A673 (cell line): Measurements from ENCODE around the gene SOX6. TPM values are rescaled to one million over a fixed set of nuclear protein-coding genes. Genes with fewer than 3 reads are reported as not detected.

Experiments
- BruUV-seq: library from RNA; stranded (reverse); fragments of 400-500 nt; replicated peaks from 2 replicates; lab custom pipeline; 2021; lab: Mats Ljungman, UMichigan
- CTCF ChIA-PET: fragments of 300-600 bp; sonication (Branson Sonifier 250); formaldehyde crosslinking; loops from one replicate; lab custom pipeline; 2022; ENCODE audit warnings: antibody characterized with exemption; lab: Charles Lee
- POLR2A ChIA-PET: fragments of 300-600 bp; sonication (Branson Sonifier 250); formaldehyde crosslinking; loops from one replicate; lab custom pipeline; 2022; ENCODE audit warnings: antibody characterized with exemption; ENCODE audit not compliant: low non-redundant PET; lab: Charles Lee
- DNase-seq: peaks from one replicate; pipeline ENCODE4 v3.0.0-alpha.2; 2015; ENCODE audit warnings: low spot score
- H3K27ac ChIP-seq: fragments of 200-600 bp; sonication (generic); 2 replicates; pipeline ENCODE4 v1.5.1; 2016; ENCODE audit warnings: mixed run types, low read depth, mild to moderate bottlenecking, mixed read lengths, antibody characterized with exemption, low read length; ENCODE audit not compliant: poor library complexity, severe bottlenecking
- H3K27me3 ChIP-seq: fragments of 200-600 bp; sonication (generic); replicated peaks from 2 replicates; pipeline ENCODE4 v1.6.1; 2017; ENCODE audit warnings: mixed run types, low read depth, mild to moderate bottlenecking, mixed read lengths, antibody characterized with exemption, low read length; ENCODE audit not compliant: insufficient read depth, poor library complexity
- H3K36me3 ChIP-seq: fragments of 200-600 bp; sonication (generic); 2 replicates; pipeline ENCODE4 v1.6.1; 2016; ENCODE audit warnings: mixed run types, mild to moderate bottlenecking, mixed read lengths, antibody characterized with exemption, low read length; ENCODE audit not compliant: insufficient read depth, poor library complexity, severe bottlenecking
- H3K4me1 ChIP-seq: fragments of 200-600 bp; sonication (generic); 2 replicates; pipeline ENCODE4 v1.6.1; 2017; ENCODE audit warnings: mixed run types, mild to moderate bottlenecking, mixed read lengths, antibody characterized with exemption, low read length; ENCODE audit not compliant: insufficient read depth, poor library complexity, severe bottlenecking
- H3K4me3 ChIP-seq: fragments of 200-600 bp; sonication (generic); 2 replicates; pipeline ENCODE4 v1.5.1; 2016; ENCODE audit warnings: low read depth, mixed run types, mild to moderate bottlenecking, mixed read lengths, low read length; ENCODE audit not compliant: poor library complexity, severe bottlenecking
- H3K9me3 ChIP-seq: fragments of 200-600 bp; sonication (generic); 2 replicates; pipeline ENCODE4 v1.6.1; 2016; ENCODE audit warnings: mixed run types, low read depth, mild to moderate bottlenecking, mixed read lengths, antibody characterized with exemption, low read length; ENCODE audit not compliant: poor library complexity, severe bottlenecking
- CTCF ChIP-seq: fragments of 300-800, 200-600 bp; sonication (generic); conservative IDR thresholded peaks from 2 replicates; pipeline ENCODE4 v1.5.1; 2017; ENCODE audit warnings: low read depth, mild to moderate bottlenecking, antibody characterized with exemption, low read length, moderate library complexity, mixed read lengths
- EZH2 ChIP-seq: fragments of 200-600 bp; sonication (generic); IDR thresholded peaks from 2 replicates; pipeline ENCODE4 v1.6.1; 2017; ENCODE audit warnings: borderline replicate concordance, low read depth, mild to moderate bottlenecking, mixed read lengths, antibody characterized with exemption, low read length; ENCODE audit not compliant: poor library complexity, severe bottlenecking
- intact Hi-C: fragments of 100-400 bp; cut with micrococcal nuclease; formaldehyde crosslinking; loops from one replicate; pipeline ENCODE4 v1.10.0; 2022; ENCODE audit not compliant: unreplicated experiment
- total RNA-seq: library from RNA; stranded (reverse); gene quantifications from 2 replicates; pipeline ENCODE4 v1.2.3, GENCODE V29; 2021

The SOX6 gene
- total RNA-seq, 1 experiment from 2014 or later = 27.5 TPM

- Histone ChIP-seq H3K36me3 (no peaks in the 10 kb centered on the region), H3K4me1 (no peaks in the 10 kb centered on the region), H3K9me3 (peaks cover 8% of the 10 kb centered on the region), H3K27me3 (no peaks in the 10 kb centered on the region), H3K4me3 (no peak overlapping the region), H3K27ac (no peak overlapping the region)
- TF ChIP-seq CTCF (no peak), EZH2 (no peak)
- CTCF ChIA-PET = no interaction called here
- POLR2A ChIA-PET = no interaction called here
- intact Hi-C loops = no loop called here
- no peak for DNase-seq
- BruUV-seq = no TSS peak
Measured at GRCh38 chr11:16261836-16262644, 94.3 kb downstream of the SOX6 start.

- ChIA-PET CTCF (no interaction called here), POLR2A (no interaction called here)
- Histone ChIP-seq H3K4me1 (no peaks in the 10 kb centered on the region), H3K27ac (no peak overlapping the region), H3K4me3 (no peak overlapping the region), H3K27me3 (no peaks in the 10 kb centered on the region), H3K9me3 (no peaks in the 10 kb centered on the region), H3K36me3 (no peaks in the 10 kb centered on the region)
- no TSS peak for BruUV-seq
- DNase-seq = peak; percentile 46
- peak; percentile 45 for TF ChIP-seq CTCF
- TF ChIP-seq EZH2 = no peak
- intact Hi-C loops = no loop called here
Measured at GRCh38 chr11:16252373-16252772, 104.0 kb downstream of the SOX6 start.

- H3K27ac ChIP-seq = no peak overlapping the region
- no peak for TF ChIP-seq EZH2
- TF ChIP-seq CTCF = no peak
- DNase-seq = no peak
- ChIA-PET CTCF (no interaction called here), POLR2A (no interaction called here)
- H3K4me3 ChIP-seq = no peak overlapping the region
- H3K36me3 ChIP-seq = peaks cover 4% of the 10 kb centered on the region
- no peaks in the 10 kb centered on the region for H3K4me1 ChIP-seq
- intact Hi-C loops = no loop called here
- H3K9me3 ChIP-seq = peaks cover 6% of the 10 kb centered on the region
- BruUV-seq = no TSS peak
- H3K27me3 ChIP-seq = no peaks in the 10 kb centered on the region
Measured at GRCh38 chr11:16248248-16248647, 108.1 kb downstream of the SOX6 start.
